ENCODE results near the gene MTRR. TPM values are rescaled to one million over a fixed set of nuclear protein-coding genes. Genes with fewer than 3 reads are reported as not detected.

Gene MTRR
- total and polyA plus RNA-seq, 2 donors (not counting 1 experiment from before 2014, with no cell fraction given): 25.5 to 67.8 TPM

DNA sequence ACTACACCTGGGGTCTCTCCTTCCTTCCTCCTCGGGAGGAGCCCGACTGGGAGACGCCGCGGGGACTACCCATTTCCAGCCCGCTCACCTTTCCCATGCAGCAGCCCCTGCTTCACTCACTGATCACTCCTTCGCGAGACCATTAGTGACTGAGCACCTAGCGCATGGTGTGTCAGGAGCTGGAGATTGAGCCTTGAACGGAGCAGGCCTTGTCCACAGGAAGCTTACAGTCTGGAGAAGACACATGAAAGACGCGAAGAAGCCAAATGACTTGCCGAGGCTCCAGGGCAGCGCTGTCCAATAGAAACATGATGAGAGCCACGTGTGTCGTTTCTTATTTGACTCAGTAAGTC, 17.7 kb upstream of the MTRR start:
- Mint-ChIP-seq H3K27ac (no peak overlapping the region), H3K9me3 (ENCODE audit: insufficient read depth) (no peaks in the 10 kb centered on the region), H3K4me1 (peaks cover 24% of the 10 kb centered on the region), H3K4me3 (peak overlapping the region; percentile 89), H3K27me3 (peaks cover 17% of the 10 kb centered on the region)
- ChIA-PET POLR2A (no interaction called here), CTCF (interaction anchor here (0.9 kb wide), 1 partner anchor 9 kb away, joined by 4 read pairs; no protein-coding TSS in a partner anchor)
- Histone ChIP-seq H3K36me3 (replicated peaks in 1 of 2; ENCODE audit: control extremely low read depth in 1 of 2, control insufficient read depth in 1 of 2, extremely low read depth in 1 of 2, insufficient read depth in 2 of 2, low read length in 1 of 2) (no peaks in the 10 kb centered on the region), H3K9me3 (ENCODE audit: control extremely low read depth in 1 of 3, control insufficient read depth in 2 of 3, insufficient read depth in 1 of 3, low read length in 2 of 3) (peaks cover 0 to 16% (median 0%) of the 10 kb centered on the region in 3 donors), H2AFZ (ENCODE audit: insufficient read depth, low read depth, low read length, poor library complexity, severe bottlenecking) (peak overlapping the region; percentile 72), H3K79me2 (ENCODE audit: control insufficient read depth, insufficient read depth, low read length) (no peaks in the 10 kb centered on the region), H3K27ac (ENCODE audit: low read length in 2 of 2) (no peak overlapping the region), H3K4me3 (ENCODE audit: control extremely low read depth in 1 of 5, extremely low read depth in 1 of 5, insufficient read depth in 1 of 5, low read depth in 2 of 5, low read length in 4 of 5) (peak overlapping the region in 3 of 5 experiments; percentile 44 to 51 (median 48)), H3K4me1 (ENCODE audit: control insufficient read depth in 2 of 2, insufficient read depth in 2 of 2, low read length in 2 of 2) (peaks cover 14 to 20% of the 10 kb centered on the region in 2 donors), H3K4me2 (replicated peaks; ENCODE audit: low read depth, low read length, poor library complexity, severe bottlenecking) (peak overlapping the region; percentile 84), H4K20me1 (ENCODE audit: control insufficient read depth, insufficient read depth, low read length, poor library complexity, severe bottlenecking) (no peaks in the 10 kb centered on the region), H3K9ac (ENCODE audit: low read length) (peak overlapping the region; percentile 56), H3K27me3 (replicated peaks in 1 of 4; ENCODE audit: control extremely low read depth in 1 of 4, control insufficient read depth in 3 of 4, insufficient read depth in 4 of 4, low read length in 3 of 4) (peaks cover 0 to 36% (median 15%) of the 10 kb centered on the region in 4 experiments)
- WGBS (ENCODE audit: insufficient coverage): 70% methylated on average over 13 of the region's 16 CpGs
- DNase-seq (no peak), ATAC-seq (ENCODE audit: low read depth) (no peak)
- intact Hi-C loops (cut with micrococcal nuclease): loop anchor here (5.0 kb wide), 1 partner anchor 606 kb away; no protein-coding TSS in a partner anchor
- TF ChIP-seq CTCF (IDR thresholded peaks at IDR 0.05) (no peak), EZH2 (IDR thresholded peaks at IDR 0.05; ENCODE audit: borderline replicate concordance, insufficient read depth, low read depth, low read length, poor library complexity, severe bottlenecking) (no peak)

- POLR2A ChIA-PET: no interaction called here
- CTCF ChIA-PET: interaction anchor here (0.9 kb wide), 1 partner anchor 9 kb away, joined by 4 read pairs; no protein-coding TSS in a partner anchor
- DNase-seq (no peak), ATAC-seq (ENCODE audit: low read depth) (no peak)
- intact Hi-C loops (cut with micrococcal nuclease): loop anchor here (5.0 kb wide), 1 partner anchor 606 kb away; no protein-coding TSS in a partner anchor
- Histone ChIP-seq H2AFZ (ENCODE audit: insufficient read depth, low read depth, low read length, poor library complexity, severe bottlenecking) (no peak overlapping the region), H3K36me3 (replicated peaks in 1 of 2; ENCODE audit: control extremely low read depth in 1 of 2, control insufficient read depth in 1 of 2, extremely low read depth in 1 of 2, insufficient read depth in 2 of 2, low read length in 1 of 2) (no peaks in the 10 kb centered on the region), H3K9me3 (ENCODE audit: control extremely low read depth in 1 of 3, control insufficient read depth in 2 of 3, insufficient read depth in 1 of 3, low read length in 2 of 3) (peaks cover 0 to 16% (median 0%) of the 10 kb centered on the region in 3 donors), H3K9ac (ENCODE audit: low read length) (no peak overlapping the region), H3K4me2 (replicated peaks; ENCODE audit: low read depth, low read length, poor library complexity, severe bottlenecking) (no peak overlapping the region), H3K4me1 (ENCODE audit: control insufficient read depth in 2 of 2, insufficient read depth in 2 of 2, low read length in 2 of 2) (peaks cover 14 to 20% of the 10 kb centered on the region in 2 donors), H3K27ac (ENCODE audit: low read length in 2 of 2) (no peak overlapping the region), H4K20me1 (ENCODE audit: control insufficient read depth, insufficient read depth, low read length, poor library complexity, severe bottlenecking) (no peaks in the 10 kb centered on the region), H3K79me2 (ENCODE audit: control insufficient read depth, insufficient read depth, low read length) (no peaks in the 10 kb centered on the region), H3K4me3 (ENCODE audit: control extremely low read depth in 1 of 5, extremely low read depth in 1 of 5, insufficient read depth in 1 of 5, low read depth in 2 of 5, low read length in 4 of 5) (no peak overlapping the region), H3K27me3 (replicated peaks in 1 of 4; ENCODE audit: control extremely low read depth in 1 of 4, control insufficient read depth in 3 of 4, insufficient read depth in 4 of 4, low read length in 3 of 4) (peaks cover 0 to 36% (median 15%) of the 10 kb centered on the region in 4 experiments)
- H3K9me3 Mint-ChIP-seq (ENCODE audit: insufficient read depth): no peaks in the 10 kb centered on the region
- TF ChIP-seq CTCF (IDR thresholded peaks at IDR 0.05): no peak
- H3K27me3 Mint-ChIP-seq: peaks cover 17% of the 10 kb centered on the region
- no peak overlapping the region for H3K27ac Mint-ChIP-seq
- peaks cover 24% of the 10 kb centered on the region for H3K4me1 Mint-ChIP-seq
- WGBS (ENCODE audit: insufficient coverage): 85% methylated on average over 6 of the region's 8 CpGs
- H3K4me3 Mint-ChIP-seq: peak overlapping the region; percentile 89
Observed at GRCh38 chr5:7851617-7852289, 17.2 kb upstream of the MTRR start.

Measured in B cell (primary cell).